HG03064 (cell line): Measurements from ENCODE around the gene UBA6.
"Not testable (repeated sequence)": the region's sequence is repeated elsewhere in the genome, so short reads cannot be mapped to it uniquely, and the experiment has no call there.

Experiments used
- ATAC-seq: cut with Tn5 transposase; IDR thresholded peaks from one replicate; pipeline ENCODE4 v1.9.1; 2021; ENCODE audit warnings: low read depth; ENCODE audit not compliant: unreplicated experiment

The UBA6 gene

GRCh38 chr4:67714955-67715354 lies 14.0 kb upstream of the UBA6 start:
- ATAC-seq, result no peak

- ATAC-seq, result no peak
These were observed 13.3 kb upstream of the UBA6 start for GRCh38 chr4:67714248-67714583.

DNA sequence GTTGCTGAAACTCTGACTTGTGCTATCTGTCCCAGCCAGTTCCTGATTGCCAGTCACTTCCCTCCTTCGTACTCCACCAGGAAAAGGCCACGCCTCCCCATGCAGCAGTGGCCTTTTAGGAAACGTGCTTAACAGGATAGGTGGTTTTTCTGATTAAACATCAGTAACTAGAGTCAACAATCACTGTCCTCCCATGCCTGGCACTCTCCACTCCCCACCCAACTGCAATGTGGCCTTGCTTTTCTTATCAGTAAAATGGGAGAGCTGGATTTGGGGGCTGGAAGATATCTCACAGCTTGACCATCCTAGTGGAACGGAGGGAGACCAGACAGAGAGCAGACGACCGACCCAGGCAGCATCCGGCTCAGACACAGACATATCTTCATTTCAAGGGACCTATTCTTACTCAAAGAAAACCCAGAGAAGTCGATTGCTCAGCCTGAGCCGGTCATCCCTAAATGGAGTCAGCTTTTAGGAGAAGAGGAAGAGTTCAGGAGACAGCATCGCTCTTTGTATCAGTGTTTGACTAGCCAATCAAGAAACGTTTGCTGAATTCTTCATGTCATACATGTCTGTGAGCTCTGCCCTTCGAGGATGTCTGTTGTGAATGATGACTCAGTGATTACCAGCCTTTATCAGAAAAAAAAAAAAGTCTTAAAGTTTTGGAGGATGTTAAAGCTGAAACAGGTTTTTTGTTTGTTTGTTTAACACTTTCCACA lies 12.7 kb upstream of the UBA6 start:
- no peak for ATAC-seq

- ATAC-seq, result no peak
These were observed 11.9 kb upstream of the UBA6 start for GRCh38 chr4:67712650-67713528.

DNA sequence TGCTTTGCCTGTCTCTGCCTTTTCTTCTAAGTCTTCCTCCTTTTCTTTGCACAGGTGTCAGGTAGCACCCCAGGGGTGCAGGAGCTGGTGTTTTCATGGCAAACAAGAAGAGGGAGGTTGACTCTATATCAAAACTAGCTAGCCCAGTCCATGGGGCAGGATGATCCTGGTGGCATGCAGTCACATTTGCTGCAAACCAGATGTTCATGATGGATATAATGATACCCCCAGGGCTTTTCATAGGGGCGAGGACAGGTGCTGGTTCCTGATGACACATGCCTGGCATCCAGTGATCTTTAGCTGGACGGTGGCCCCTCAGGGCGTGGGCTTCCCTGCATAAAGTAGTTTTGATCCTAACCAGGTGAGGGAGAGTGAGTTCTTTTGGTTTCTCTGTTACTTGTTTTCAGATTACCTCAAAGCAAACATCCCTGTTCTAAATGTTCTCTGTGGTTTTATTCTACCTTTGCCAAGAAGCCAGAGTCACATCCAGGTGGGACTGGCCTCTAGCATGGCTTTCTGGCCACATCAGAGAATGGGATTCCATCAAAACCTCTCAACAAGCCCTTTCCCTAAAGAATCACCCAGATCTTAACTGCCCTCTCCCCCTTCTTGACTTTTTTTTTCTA lies 11.2 kb upstream of the UBA6 start:
- ATAC-seq, result no peak

DNA sequence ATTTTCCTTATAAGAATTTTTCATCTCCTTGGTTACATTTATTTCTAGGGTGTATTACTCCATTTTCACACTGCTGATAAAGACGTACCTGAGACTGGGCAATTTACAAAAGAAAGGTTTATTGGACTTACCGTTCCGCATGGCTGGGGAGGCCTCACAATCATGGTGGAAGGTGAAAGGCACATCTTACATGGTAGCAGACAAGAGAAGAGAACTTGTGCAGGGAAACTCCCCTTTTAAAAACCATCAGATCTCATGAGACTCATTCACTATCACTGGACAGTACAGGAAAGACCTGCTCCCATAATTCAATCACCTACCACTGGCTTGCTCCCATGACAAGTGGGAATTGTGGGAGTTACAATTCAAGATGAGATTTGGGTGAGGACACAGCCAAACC lies 5.7 kb upstream of the UBA6 start:
- ATAC-seq, result not testable (repeated sequence)

GRCh38 chr4:67704843-67705242 lies 3.9 kb upstream of the UBA6 start:
- ATAC-seq, result no peak

DNA sequence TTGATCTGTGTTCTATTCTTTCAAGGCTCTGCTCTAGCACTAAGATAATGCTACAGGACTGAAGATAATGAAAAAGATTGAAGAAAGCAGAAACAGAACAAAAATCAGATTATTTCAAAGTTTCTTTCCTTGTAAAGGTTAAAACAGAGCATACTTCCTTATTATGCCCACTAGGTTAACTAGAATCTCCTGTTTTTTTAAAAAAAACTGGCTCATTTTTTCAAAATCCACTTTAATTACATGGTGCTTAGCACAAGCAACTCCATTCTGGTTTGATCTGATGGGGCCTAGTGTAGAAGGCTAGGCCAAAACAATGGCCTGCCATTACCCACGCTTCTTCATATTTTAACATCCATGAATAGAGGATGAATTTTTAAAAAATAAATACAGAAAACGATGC lies 1.2 kb upstream of the UBA6 start:
- no peak for ATAC-seq

- ATAC-seq, result no peak
These were observed 529 bp upstream of the UBA6 start for GRCh38 chr4:67701517-67701850.

GRCh38 chr4:67700116-67700737 lies 728 bp downstream of the UBA6 start:
- peak; percentile 0 for ATAC-seq

DNA sequence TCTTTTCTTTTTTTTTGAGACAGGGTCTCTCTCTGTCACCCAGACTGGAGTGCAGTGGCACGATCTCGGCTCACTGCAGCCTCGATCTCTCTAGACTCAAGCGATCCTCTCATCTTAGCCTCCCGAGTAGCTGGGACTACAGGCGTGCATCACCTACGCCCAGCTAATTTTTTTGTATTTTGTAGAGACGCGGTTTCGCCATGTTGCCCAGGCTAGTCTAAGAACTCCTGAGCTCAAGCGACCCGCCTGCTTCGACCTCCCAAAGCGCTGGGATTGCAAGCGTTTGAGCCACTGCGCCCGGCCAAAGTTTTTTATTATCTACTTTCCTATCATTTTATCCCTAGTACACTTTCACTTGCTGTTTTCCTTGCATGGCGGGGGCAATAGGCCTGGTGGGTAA lies 1.4 kb downstream of the UBA6 start:
- no peak for ATAC-seq

DNA sequence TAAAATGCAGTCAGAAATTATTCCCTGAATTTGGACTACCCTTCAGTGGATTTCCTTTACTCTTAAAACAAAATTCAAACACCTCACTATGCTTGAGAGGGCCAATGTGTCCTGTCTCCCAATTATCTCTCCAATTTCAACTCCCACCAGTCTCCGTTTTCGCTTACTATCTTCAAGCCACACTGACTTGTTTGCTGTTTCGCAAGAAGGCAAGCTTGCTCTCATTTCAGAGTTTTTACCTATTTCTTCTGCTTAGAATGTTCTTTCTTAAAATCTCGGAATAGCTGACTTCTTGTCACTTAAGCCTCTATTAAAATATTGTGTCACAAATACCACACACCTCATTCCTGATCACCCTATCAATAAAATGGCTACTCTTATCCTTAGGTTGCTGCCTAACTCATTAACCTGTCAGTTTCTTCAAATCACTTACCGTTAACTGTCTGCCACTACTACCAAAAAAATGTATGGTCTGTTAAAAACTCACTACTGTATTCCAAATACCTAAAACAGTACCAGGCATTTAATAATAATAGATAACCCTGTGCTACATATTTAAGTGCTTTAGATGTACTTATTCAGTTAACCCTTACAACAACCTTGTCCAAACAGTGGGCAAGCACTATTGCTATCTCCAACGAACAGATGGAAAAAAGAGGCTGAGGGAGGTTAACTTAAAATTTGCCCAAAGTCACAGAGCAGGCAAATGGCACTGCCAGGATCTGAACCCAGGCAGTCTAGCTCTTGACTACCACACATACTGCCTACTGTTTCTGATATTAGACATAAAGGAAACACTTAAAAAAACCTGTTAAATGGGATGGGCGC lies 2.9 kb downstream of the UBA6 start:
- no peak for ATAC-seq

DNA sequence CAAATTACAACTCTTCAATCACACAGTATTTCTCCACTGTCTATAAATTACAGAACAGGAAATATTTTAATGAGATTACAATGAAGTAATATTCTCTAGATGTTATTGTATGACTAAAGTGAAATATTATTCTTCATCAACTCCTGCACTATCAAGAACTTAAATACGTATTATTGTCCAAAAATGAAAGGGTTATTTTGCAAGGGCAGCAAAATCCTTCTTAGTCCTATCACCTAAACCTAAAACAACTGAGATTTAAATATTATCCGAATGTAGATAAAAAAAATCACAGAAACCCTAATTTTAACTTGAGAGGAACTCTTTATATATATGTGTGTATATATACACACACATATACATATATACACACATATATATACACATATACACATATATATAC lies 4.9 kb downstream of the UBA6 start:
- ATAC-seq, result no peak

GRCh38 chr4:67694662-67695061 lies 6.3 kb downstream of the UBA6 start:
- no peak for ATAC-seq

- ATAC-seq, result no peak
These were observed 9.6 kb downstream of the UBA6 start for GRCh38 chr4:67691328-67691727.

DNA sequence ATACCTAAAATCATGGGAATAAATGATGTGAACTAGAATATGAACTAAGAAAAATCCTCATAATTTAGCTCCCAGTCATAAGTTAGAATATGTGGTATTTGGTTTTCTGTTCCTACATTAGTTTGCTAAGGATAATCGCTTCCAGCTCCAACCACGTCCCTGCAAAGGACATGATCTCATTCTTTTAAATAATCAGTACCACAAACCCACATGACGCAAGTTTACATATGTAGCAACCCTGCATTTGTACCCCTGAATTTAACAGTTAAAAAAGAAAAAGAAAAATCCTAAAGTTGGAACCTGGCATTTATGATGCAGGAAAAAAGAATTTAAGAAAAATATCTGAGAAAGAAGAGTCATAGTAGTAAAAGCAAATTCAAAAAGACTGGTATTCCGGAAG lies 13.3 kb downstream of the UBA6 start:
- no peak for ATAC-seq

DNA sequence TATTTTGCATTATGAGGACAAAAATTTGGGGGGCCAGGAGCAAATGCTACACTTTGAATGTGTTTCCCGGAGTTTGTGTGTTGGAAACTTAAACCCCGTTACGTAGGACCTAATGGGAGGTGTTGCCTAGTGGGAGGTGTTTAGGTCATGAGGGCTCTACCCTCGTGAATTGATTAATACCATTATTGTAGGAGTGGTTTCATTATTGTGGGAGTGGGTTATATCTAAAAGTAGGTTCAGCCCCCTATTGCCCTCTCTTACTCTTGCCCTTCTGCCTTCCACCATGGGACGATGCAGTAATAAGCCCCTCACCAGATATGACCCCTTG lies 15.5 kb downstream of the UBA6 start:
- no peak for ATAC-seq

GRCh38 chr4:67684839-67685531 lies 16.0 kb downstream of the UBA6 start:
- no peak for ATAC-seq

DNA sequence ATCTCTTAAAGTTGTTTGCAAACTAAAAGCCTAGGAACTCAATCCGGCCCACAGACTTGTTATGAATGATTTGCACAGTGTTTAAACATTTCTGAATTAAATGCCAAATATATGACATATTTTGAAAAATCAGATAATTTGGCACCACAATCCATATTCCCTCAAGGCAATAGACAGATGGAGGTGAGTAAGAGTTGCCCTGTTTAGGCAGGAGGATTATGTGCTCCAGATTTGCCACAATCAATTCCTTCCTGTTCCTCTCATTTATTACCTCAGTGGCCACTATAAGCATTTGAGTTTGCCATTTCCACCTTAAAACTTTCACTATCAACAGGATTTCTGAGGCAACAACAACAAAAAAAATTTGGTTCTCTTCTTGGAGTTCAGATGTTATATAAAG lies 18.7 kb downstream of the UBA6 start:
- ATAC-seq, result no peak

DNA sequence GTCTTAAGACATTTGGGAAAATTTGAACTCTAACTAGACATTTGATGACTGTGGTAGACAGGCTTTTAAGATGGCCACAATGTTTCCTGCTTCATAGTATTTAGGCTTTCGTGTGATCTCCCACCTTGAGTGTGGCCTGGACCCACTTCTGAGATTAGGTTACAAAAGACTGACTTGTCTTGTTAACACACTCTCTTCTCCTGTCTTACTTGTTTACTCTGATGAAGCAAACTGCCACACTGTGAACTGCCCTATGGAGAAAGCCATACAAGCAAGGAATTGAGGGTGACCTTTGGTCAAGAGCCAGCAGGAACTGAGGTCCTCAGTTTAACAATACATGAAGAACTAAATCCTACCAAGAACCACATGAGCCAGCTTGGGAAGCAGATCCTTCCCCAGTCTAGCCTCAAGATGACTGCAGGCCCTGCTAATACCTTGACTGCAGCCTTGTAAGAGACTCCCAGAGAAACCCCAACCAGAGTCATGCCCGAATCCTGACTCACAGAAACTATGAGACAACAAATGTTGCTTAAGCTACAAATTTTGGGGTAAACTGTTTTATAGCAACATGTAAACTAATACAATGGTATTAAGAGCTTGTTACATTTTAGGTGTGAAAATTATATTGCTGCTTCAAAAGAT lies 20.3 kb downstream of the UBA6 start:
- no peak for ATAC-seq
